Measurements from ENCODE around the gene SIPA1L3. TPM values are rescaled to one million over a fixed set of nuclear protein-coding genes. Genes with fewer than 3 reads are reported as not detected.

Gene SIPA1L3
- total and polyA plus RNA-seq, 2 donors from 2014 or later: 5.8 to 61.7 TPM

DNA sequence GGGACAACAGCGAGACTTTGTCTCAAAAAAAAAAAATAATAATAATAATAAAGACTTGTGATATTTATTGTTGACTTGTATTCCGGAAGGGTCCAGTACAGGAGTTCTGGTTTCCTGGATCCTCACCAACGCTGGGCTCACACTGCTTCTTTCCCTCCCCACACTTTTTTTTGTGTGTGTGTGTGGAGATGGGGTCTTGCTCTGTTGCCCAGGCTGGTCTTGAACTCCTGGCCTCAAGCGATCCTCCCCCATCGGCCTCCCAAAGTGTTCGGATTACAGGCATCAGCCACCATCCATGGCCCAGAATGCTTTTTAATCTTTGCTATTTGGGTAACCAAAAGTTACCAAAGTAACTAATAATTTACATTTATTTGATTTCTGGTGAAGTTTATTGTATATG lies 39.1 kb downstream of the SIPA1L3 start:
- no peak for FAIRE-seq
- intact Hi-C loops (cut with DNase I): no loop called here
- Histone ChIP-seq H3K27ac (ENCODE audit: low read depth in 2 of 2, low read length in 2 of 2) (no peak overlapping the region), H3K4me1 (ENCODE audit: control insufficient read depth in 2 of 3, insufficient read depth in 2 of 3, low read depth in 1 of 3, low read length in 3 of 3) (peaks cover 0 to 4% (median 2%) of the 10 kb centered on the region in 3 donors), H3K9ac (ENCODE audit: low read length in 3 of 3) (no peak overlapping the region), H3K36me3 (ENCODE audit: control insufficient read depth in 2 of 3, insufficient read depth in 3 of 3, low read length in 3 of 3) (no peaks in the 10 kb centered on the region), H3K4me3 (ENCODE audit: low read length in 3 of 3) (no peak overlapping the region), H3K27me3 (ENCODE audit: control insufficient read depth, insufficient read depth, low read length) (no peaks in the 10 kb centered on the region), H3K9me3 (ENCODE audit: control insufficient read depth in 2 of 3, insufficient read depth in 1 of 3, low read length in 3 of 3) (no peaks in the 10 kb centered on the region)
- TF ChIP-seq, protein P1, sequence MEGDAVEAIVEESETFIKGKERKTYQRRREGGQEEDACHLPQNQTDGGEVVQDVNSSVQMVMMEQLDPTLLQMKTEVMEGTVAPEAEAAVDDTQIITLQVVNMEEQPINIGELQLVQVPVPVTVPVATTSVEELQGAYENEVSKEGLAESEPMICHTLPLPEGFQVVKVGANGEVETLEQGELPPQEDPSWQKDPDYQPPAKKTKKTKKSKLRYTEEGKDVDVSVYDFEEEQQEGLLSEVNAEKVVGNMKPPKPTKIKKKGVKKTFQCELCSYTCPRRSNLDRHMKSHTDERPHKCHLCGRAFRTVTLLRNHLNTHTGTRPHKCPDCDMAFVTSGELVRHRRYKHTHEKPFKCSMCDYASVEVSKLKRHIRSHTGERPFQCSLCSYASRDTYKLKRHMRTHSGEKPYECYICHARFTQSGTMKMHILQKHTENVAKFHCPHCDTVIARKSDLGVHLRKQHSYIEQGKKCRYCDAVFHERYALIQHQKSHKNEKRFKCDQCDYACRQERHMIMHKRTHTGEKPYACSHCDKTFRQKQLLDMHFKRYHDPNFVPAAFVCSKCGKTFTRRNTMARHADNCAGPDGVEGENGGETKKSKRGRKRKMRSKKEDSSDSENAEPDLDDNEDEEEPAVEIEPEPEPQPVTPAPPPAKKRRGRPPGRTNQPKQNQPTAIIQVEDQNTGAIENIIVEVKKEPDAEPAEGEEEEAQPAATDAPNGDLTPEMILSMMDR (IDR thresholded peaks at IDR 0.05; ENCODE audit: borderline replicate concordance, extremely low read depth, insufficient read depth): no peak
- DNase-seq: no peak

- H3K36me3 ChIP-seq (ENCODE audit: control insufficient read depth in 2 of 3, insufficient read depth in 3 of 3, low read length in 3 of 3): no peaks in the 10 kb centered on the region
- H3K4me3 ChIP-seq (ENCODE audit: low read length in 3 of 3): no peak overlapping the region
- no peak overlapping the region for H3K9ac ChIP-seq (ENCODE audit: low read length in 3 of 3)
These were observed 40.8 kb downstream of the SIPA1L3 start for GRCh38 chr19:37947778-37948177.

DNA sequence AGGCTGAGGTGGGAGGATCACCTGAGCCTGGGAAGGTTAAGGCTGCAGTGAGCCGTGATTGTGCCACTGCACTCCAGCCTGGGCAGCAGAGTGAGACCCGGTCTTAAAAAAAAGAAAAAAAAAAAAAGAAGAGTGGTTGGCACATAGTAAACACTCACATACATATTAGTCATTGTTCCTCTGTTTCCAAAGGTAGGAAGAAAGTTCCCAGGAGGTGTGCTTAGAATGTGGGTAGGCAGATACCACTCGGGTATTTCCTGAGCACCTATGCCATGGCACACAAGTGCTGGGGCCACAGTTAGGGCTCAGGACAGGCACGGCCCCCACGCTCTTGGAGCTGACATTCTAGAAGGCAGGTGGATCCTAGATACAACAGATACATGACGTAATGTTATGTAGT lies 41.4 kb downstream of the SIPA1L3 start:
- peaks cover 0 to 5% (median 2%) of the 10 kb centered on the region in 3 donors for H3K4me1 ChIP-seq (ENCODE audit: control insufficient read depth in 2 of 3, insufficient read depth in 2 of 3, low read depth in 1 of 3, low read length in 3 of 3)
- intact Hi-C loops (cut with DNase I): no loop called here
- no peaks in the 10 kb centered on the region for H3K36me3 ChIP-seq (ENCODE audit: control insufficient read depth in 2 of 3, insufficient read depth in 3 of 3, low read length in 3 of 3)
- TF ChIP-seq, protein P1 (IDR thresholded peaks at IDR 0.05; ENCODE audit: borderline replicate concordance, extremely low read depth, insufficient read depth): no peak
- H3K27me3 ChIP-seq (ENCODE audit: control insufficient read depth, insufficient read depth, low read length): no peaks in the 10 kb centered on the region
- no peak overlapping the region for H3K9ac ChIP-seq (ENCODE audit: low read length in 3 of 3)
- FAIRE-seq: no peak
- no peak overlapping the region for H3K27ac ChIP-seq (ENCODE audit: low read depth in 2 of 2, low read length in 2 of 2)
- DNase-seq: no peak
- H3K4me3 ChIP-seq (ENCODE audit: low read length in 3 of 3): no peak overlapping the region
- H3K9me3 ChIP-seq (ENCODE audit: control insufficient read depth in 2 of 3, insufficient read depth in 1 of 3, low read length in 3 of 3): no peaks in the 10 kb centered on the region

More at GRCh38 chr19:37947778-37948177, 40.8 kb downstream of the SIPA1L3 start:
- DNase-seq (no peak), FAIRE-seq (no peak)
- H3K27me3 ChIP-seq (ENCODE audit: control insufficient read depth, insufficient read depth, low read length): no peaks in the 10 kb centered on the region
- intact Hi-C loops (cut with DNase I): no loop called here
- H3K27ac ChIP-seq (ENCODE audit: low read depth in 2 of 2, low read length in 2 of 2): no peak overlapping the region
- peaks cover 0 to 5% (median 2%) of the 10 kb centered on the region in 3 donors for H3K4me1 ChIP-seq (ENCODE audit: control insufficient read depth in 2 of 3, insufficient read depth in 2 of 3, low read depth in 1 of 3, low read length in 3 of 3)
- TF ChIP-seq, protein P1 (IDR thresholded peaks at IDR 0.05; ENCODE audit: borderline replicate concordance, extremely low read depth, insufficient read depth): no peak
- H3K9me3 ChIP-seq (ENCODE audit: control insufficient read depth in 2 of 3, insufficient read depth in 1 of 3, low read length in 3 of 3): no peaks in the 10 kb centered on the region
